H1 (cell line): ENCODE measurements around the gene RPS28. TPM values are rescaled to one million over a fixed set of nuclear protein-coding genes. Genes with fewer than 3 reads are reported as not detected.

Experiments used
- polyA plus RNA-seq, 7 experiments: library from polyadenylated mRNA; depleted of rRNA in 3 of 7; stranded (reverse) in 5 of 7; unstranded in 2 of 7; fragments of >200 nt in 5 of 7; fragments of 200-250 nt in 2 of 7; gene quantifications; 1 replicate in 5 of 7; 2 replicates in 1 of 7; 4 replicates in 1 of 7; pipeline versions ENCODE4 v1.2.1 to v1.2.3, GENCODE V29; 2011 to 2013; ENCODE audit warnings: missing spikeins in 2 of 7, mixed read lengths in 2 of 7
- total RNA-seq: library from RNA; stranded (reverse); fragmentation: NEBNext Ultra II Directional; extraction: Animal tissue kit (Norgen Biotek cat#: 25700); gene quantifications from 2 replicates; pipeline ENCODE4 v1.2.1, GENCODE V29; 2021

The RPS28 gene
- total and polyA plus RNA-seq, 2 of the 8 experiments (the other 6 are each of a cell fraction or from before 2014, with no cell fraction given): 1,241 to 1,699 TPM

Other genes with a start within 250 kb of the RPS28 start
- gene FBN3, start 171.9 kb upstream of the RPS28 start, total RNA-seq: 38.7 and 39.0 TPM in 2 replicates
- gene FBN3, start 171.9 kb upstream of the RPS28 start, polyA plus RNA-seq (2011; rRNA removed): 37.1 and 64.1 TPM in 2 replicates
- gene CERS4, start 112.1 kb upstream of the RPS28 start, total RNA-seq: 88.2 and 96.5 TPM in 2 replicates
- 179 and 183 TPM in 2 replicates for gene CERS4, start 112.1 kb upstream of the RPS28 start, polyA plus RNA-seq (2011; rRNA removed)
- 80.4 and 82.6 TPM in 2 replicates for gene CD320, start 13.1 kb upstream of the RPS28 start, total RNA-seq
- gene CD320, start 13.1 kb upstream of the RPS28 start, polyA plus RNA-seq (2011; rRNA removed): 157 and 228 TPM in 2 replicates
- 51.6 and 54.4 TPM in 2 replicates for gene NDUFA7, start 121 bp upstream of the RPS28 start, total RNA-seq
- gene NDUFA7, start 121 bp upstream of the RPS28 start, polyA plus RNA-seq (2011; rRNA removed): 285 and 286 TPM in 2 replicates
- gene KANK3, start 21.8 kb downstream of the RPS28 start, total RNA-seq: 2.3 and 2.5 TPM in 2 replicates
- gene KANK3, start 21.8 kb downstream of the RPS28 start, polyA plus RNA-seq (2011; rRNA removed): 4.2 and 5.7 TPM in 2 replicates
- 1.8 and 2.3 TPM in 2 replicates for gene ANGPTL4, start 42.7 kb downstream of the RPS28 start, total RNA-seq
- 5.1 and 6.5 TPM in 2 replicates for gene ANGPTL4, start 42.7 kb downstream of the RPS28 start, polyA plus RNA-seq (2011; rRNA removed)
- 85.8 and 90.2 TPM in 2 replicates for gene RAB11B, start 68.9 kb downstream of the RPS28 start, total RNA-seq
- 50.2 and 87.6 TPM in 2 replicates for gene RAB11B, start 68.9 kb downstream of the RPS28 start, polyA plus RNA-seq (2011; rRNA removed)
- 18.5 and 19.7 TPM in 2 replicates for gene MARCHF2, start 91.8 kb downstream of the RPS28 start, total RNA-seq
- gene MARCHF2, start 91.8 kb downstream of the RPS28 start, polyA plus RNA-seq (2011; rRNA removed): 46.2 and 49.2 TPM in 2 replicates
- 448 and 474 TPM in 2 replicates for gene HNRNPM, start 123.5 kb downstream of the RPS28 start, total RNA-seq
- gene HNRNPM, start 123.5 kb downstream of the RPS28 start, polyA plus RNA-seq (2011; rRNA removed): 375 and 545 TPM in 2 replicates
- 0.23 and 0.43 TPM in 2 replicates for gene PRAM1, start 181.1 kb downstream of the RPS28 start, total RNA-seq
- 0.06 and 0.17 TPM in 2 replicates for gene PRAM1, start 181.1 kb downstream of the RPS28 start, polyA plus RNA-seq (2011; rRNA removed)
- 23.6 and 26.8 TPM in 2 replicates for gene ZNF414, start 192.7 kb downstream of the RPS28 start, total RNA-seq
- 9.7 and 21.4 TPM in 2 replicates for gene ZNF414, start 192.7 kb downstream of the RPS28 start, polyA plus RNA-seq (2011; rRNA removed)